BLaER1 treated with 17β-estradiol and CSF1 and Interleukin-3, amounts not matched to agents 10 nM and 100 nM (cell line): ENCODE results near the gene SUFU.

Experiments used
- H3K27ac ChIP-seq, 11 experiments: shearing (Covaris generic); formaldehyde crosslinking; 2 replicates each; pipeline ENCODE4 v1.8.1; 2022
- H3K27me3 ChIP-seq, 11 experiments: shearing (Covaris generic); formaldehyde crosslinking; 2 replicates each; pipeline ENCODE4 v1.8.1; 2022
- H3K36me3 ChIP-seq, 11 experiments: shearing (Covaris generic); formaldehyde crosslinking; 2 replicates each; pipeline ENCODE4 v1.8.1; 2022
- H3K4me1 ChIP-seq, 10 experiments: shearing (Covaris generic); formaldehyde crosslinking; 2 replicates each; pipeline ENCODE4 v1.8.1; 2022
- H3K4me2 ChIP-seq, 11 experiments: shearing (Covaris generic); formaldehyde crosslinking; 2 replicates each; pipeline ENCODE4 v1.8.1; 2022
- H3K4me3 ChIP-seq, 10 experiments: shearing (Covaris generic); formaldehyde crosslinking; 2 replicates each; pipeline ENCODE4 v1.8.1; 2022
- H3K9ac ChIP-seq, 11 experiments: shearing (Covaris generic); formaldehyde crosslinking; 2 replicates each; pipeline ENCODE4 v1.8.1; 2022
- H3K9me3 ChIP-seq, 11 experiments: shearing (Covaris generic); formaldehyde crosslinking; replicated peaks in 1 of 11; 2 replicates each; pipeline ENCODE4 v1.8.1; 2022
- H4K20me1 ChIP-seq, 11 experiments: shearing (Covaris generic); formaldehyde crosslinking; 2 replicates each; pipeline ENCODE4 v1.8.1; 2022
- Cebpa-rat ChIP-seq, 11 experiments: shearing (Covaris generic); IDR thresholded peaks; 2 replicates each; pipeline ENCODE4 v1.8.1; 2022

The SUFU gene

GRCh38 chr10:102642736-102643335 is 139.1 kb downstream of the SUFU start:
- H3K4me3 ChIP-seq, result peak overlapping the region; percentile 78 to 100 (median 96)
- H4K20me1 ChIP-seq, result peaks cover 15 to 34% (median 30%) of the 10 kb centered on the region in 11 experiments
- H3K27me3 ChIP-seq, result no peaks in the 10 kb centered on the region
- peak overlapping the region; percentile 93 to 99 (median 98) for H3K27ac ChIP-seq
- no peak for TF ChIP-seq Cebpa-rat (IDR thresholded peaks at IDR 0.05)
- H3K36me3 ChIP-seq, result peaks cover 0 to 16% (median 6%) of the 10 kb centered on the region in 11 experiments; a peak in 15 of 22 replicates
- peak overlapping the region; percentile 96 to 99 (median 98) for H3K9ac ChIP-seq
- peaks cover 0 to 6% (median 0%) of the 10 kb centered on the region in 11 experiments; a peak in 1 of 22 replicates for H3K9me3 ChIP-seq
- peak overlapping the region; percentile 77 to 100 (median 98) for H3K4me2 ChIP-seq
- peaks cover 12 to 25% (median 18%) of the 10 kb centered on the region in 10 experiments for H3K4me1 ChIP-seq

DNA sequence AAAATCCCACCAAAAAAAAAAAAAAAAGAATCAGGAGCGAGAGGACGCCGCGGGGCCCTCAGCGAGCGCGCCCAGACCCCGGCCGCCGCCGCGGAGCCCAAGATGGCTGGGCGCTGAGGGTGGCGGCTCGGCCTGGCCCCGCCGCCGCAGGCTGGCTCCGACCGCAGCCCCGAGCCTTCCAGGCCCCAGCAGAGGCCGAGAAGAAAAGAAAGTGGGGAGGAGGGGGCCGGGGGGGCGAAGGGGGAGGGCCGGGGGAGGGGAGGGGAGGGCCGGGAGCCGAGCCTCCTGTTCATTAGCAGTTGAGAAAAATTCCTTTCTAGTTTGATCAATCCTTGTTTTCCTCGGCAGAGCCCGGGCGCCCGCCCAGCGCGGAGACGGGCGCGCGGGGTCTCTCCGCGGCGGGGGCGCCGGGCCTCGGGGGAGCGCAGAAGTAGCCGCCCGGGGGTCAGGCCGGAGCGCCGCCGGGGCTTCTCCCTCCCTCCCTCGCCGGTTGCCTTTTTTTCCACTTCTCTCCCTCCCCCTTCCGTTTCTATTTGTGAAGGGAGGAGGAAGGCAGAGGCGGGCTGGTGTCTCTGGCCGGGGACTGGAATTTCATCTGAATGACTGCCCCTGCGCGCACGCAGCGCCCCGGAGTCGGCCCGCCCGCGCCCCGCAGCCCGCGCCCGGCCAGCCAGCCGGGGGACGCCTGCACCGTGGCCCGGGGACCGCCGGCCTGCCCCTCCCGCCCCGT is 139.7 kb downstream of the SUFU start:
- Histone ChIP-seq H3K27ac (peak overlapping the region; percentile 93 to 99 (median 98)), H4K20me1 (peaks cover 22 to 40% (median 36%) of the 10 kb centered on the region in 11 experiments), H3K9ac (peak overlapping the region; percentile 96 to 99 (median 98)), H3K27me3 (no peaks in the 10 kb centered on the region), H3K4me3 (peak overlapping the region; percentile 78 to 100 (median 96)), H3K9me3 (peaks cover 0 to 6% (median 0%) of the 10 kb centered on the region in 11 experiments; a peak in 1 of 22 replicates), H3K4me2 (peak overlapping the region; percentile 97 to 100 (median 99)), H3K36me3 (peaks cover 4 to 22% (median 13%) of the 10 kb centered on the region in 11 experiments; a peak in 15 of 22 replicates), H3K4me1 (peaks cover 19 to 29% (median 25%) of the 10 kb centered on the region in 10 experiments)
- TF ChIP-seq Cebpa-rat (IDR thresholded peaks at IDR 0.05), result no peak

- Histone ChIP-seq H3K4me3 (peak within 1 kb of the TSS; percentile 78 to 100 (median 96)), H3K27ac (peak within 1 kb of the TSS; percentile 93 to 99 (median 98)), H3K27me3 (no peaks in the 10 kb centered on the region), H3K4me1 (peaks cover 26 to 33% (median 32%) of the 10 kb centered on the region in 10 experiments), H3K36me3 (peaks cover 4 to 25% (median 16%) of the 10 kb centered on the region in 11 experiments; a peak in 15 of 22 replicates), H3K9ac (peak within 1 kb of the TSS; percentile 96 to 99 (median 98)), H4K20me1 (peaks cover 28 to 47% (median 43%) of the 10 kb centered on the region in 11 experiments), H3K9me3 (peaks cover 0 to 6% (median 0%) of the 10 kb centered on the region in 11 experiments; a peak in 1 of 22 replicates), H3K4me2 (peak within 1 kb of the TSS; percentile 97 to 100 (median 99))
- no peak for TF ChIP-seq Cebpa-rat (IDR thresholded peaks at IDR 0.05)
These were observed 140.4 kb downstream of the SUFU start, which contains the start of gene TRIM8 for GRCh38 chr10:102644066-102644645. TRIM8 (plus strand) TSS chr10:102644479; CDS start chr10:102644618, 139 bp downstream.

DNA sequence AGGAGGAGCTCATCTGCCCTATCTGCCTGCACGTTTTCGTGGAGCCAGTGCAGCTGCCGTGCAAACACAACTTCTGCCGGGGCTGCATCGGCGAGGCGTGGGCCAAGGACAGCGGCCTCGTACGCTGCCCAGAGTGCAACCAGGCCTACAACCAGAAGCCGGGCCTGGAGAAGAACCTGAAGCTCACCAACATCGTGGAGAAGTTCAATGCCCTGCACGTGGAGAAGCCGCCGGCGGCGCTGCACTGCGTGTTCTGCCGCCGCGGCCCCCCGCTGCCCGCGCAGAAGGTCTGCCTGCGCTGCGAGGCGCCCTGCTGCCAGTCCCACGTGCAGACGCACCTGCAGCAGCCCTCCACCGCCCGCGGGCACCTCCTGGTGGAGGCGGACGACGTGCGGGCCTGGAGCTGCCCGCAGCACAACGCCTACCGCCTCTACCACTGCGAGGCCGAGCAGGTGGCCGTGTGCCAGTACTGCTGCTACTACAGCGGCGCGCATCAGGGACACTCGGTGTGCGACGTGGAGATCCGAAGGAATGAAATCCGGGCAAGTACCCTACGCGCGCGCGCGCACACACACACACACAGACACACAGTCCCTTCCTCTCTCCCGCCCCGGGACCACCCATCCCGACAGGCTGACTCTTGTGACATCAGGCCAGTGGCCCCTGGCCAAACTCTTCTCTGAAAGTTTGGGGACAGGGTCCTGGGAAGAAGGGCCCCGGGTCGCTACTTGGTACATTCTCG is 141.0 kb downstream of the SUFU start:
- TF ChIP-seq Cebpa-rat (IDR thresholded peaks at IDR 0.05), result no peak
- H3K4me2 ChIP-seq, result peak overlapping the region; percentile 97 to 100 (median 99)
- peak overlapping the region; percentile 96 to 99 (median 98) for H3K9ac ChIP-seq
- peaks cover 4 to 25% (median 16%) of the 10 kb centered on the region in 11 experiments; a peak in 15 of 22 replicates for H3K36me3 ChIP-seq
- peak overlapping the region; percentile 78 to 100 (median 96) for H3K4me3 ChIP-seq
- no peaks in the 10 kb centered on the region for H3K27me3 ChIP-seq
- H3K27ac ChIP-seq, result peak overlapping the region; percentile 93 to 99 (median 98)
- peaks cover 32 to 40% (median 38%) of the 10 kb centered on the region in 10 experiments for H3K4me1 ChIP-seq
- H4K20me1 ChIP-seq, result peaks cover 35 to 53% (median 50%) of the 10 kb centered on the region in 11 experiments
- H3K9me3 ChIP-seq, result peaks cover 0 to 6% (median 0%) of the 10 kb centered on the region in 11 experiments; a peak in 1 of 22 replicates

DNA sequence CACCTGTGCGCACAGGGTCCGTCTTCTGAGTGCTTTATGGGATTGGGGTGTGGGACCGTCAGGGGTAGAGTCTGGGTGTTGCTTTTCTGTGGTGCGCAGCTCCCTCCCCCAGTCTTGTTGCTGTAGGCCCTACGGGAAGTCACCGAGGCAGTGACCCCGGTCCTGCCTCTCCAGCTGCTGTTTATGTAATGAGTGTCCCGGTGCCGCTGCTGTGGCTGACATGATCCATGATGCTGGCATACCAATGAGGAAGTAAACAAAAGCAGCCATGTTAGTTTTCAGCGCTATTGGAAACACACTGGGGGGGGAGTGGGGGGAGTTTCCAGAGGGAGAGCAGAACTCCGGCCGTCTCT is 141.6 kb downstream of the SUFU start:
- Histone ChIP-seq H3K4me3 (peak overlapping the region; percentile 78 to 100 (median 96)), H3K9me3 (peaks cover 0 to 6% (median 0%) of the 10 kb centered on the region in 11 experiments; a peak in 1 of 22 replicates), H3K4me1 (peaks cover 38 to 45% (median 44%) of the 10 kb centered on the region in 10 experiments), H4K20me1 (peaks cover 40 to 59% (median 55%) of the 10 kb centered on the region in 11 experiments), H3K27me3 (no peaks in the 10 kb centered on the region), H3K4me2 (peak overlapping the region; percentile 97 to 100 (median 99)), H3K36me3 (peaks cover 4 to 25% (median 16%) of the 10 kb centered on the region in 11 experiments; a peak in 15 of 22 replicates), H3K9ac (peak overlapping the region; percentile 96 to 99 (median 98)), H3K27ac (peak overlapping the region; percentile 93 to 99 (median 98))
- TF ChIP-seq Cebpa-rat (IDR thresholded peaks at IDR 0.05), result no peak

DNA sequence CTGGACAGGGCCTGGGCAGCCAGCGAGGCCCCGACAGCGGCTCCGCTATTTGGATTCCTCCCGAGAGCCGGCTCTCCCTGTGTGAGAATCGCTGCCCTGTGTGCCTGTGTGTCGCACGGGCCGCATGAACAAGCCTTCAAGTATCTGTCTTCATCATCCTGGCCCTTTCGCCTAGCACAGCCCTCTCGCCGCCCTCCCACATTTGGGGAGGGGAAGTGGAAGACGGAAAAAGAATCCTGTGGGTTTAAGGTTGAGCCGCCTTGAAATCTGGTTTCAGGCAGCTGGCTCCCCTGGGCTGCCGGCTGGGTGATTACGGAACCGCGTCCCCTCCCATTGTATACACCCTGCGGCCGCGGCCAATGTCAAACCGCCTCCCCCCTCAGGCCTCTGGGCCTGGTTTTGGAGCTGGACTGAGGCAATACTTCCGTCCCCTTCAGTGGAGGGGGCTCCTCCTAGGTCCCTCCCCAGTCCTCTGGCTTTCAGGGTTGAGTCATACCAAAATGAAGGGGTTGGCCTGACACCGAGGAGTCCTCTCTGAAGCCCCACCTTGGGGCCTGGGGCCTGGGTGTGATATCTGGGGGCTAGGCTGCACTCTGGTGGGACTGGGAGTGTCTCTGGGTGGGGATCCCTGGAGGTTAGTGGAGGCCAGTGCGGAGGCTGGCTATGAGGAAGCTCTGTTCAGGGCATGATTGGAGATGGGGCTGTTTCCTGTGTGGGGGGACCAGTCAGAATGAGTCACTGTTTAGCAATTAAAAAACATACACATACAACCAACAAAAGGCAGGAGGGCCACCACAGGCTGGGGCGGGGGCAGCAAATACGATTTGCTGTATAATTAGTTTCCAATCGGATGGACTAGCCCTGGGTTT is 142.2 kb downstream of the SUFU start:
- H3K9ac ChIP-seq, result peak overlapping the region; percentile 96 to 99 (median 98)
- H3K36me3 ChIP-seq, result peaks cover 4 to 31% (median 17%) of the 10 kb centered on the region in 11 experiments; a peak in 16 of 22 replicates
- peaks cover 44 to 51% (median 50%) of the 10 kb centered on the region in 10 experiments for H3K4me1 ChIP-seq
- peak overlapping the region; percentile 93 to 99 (median 98) for H3K27ac ChIP-seq
- H3K4me3 ChIP-seq, result peak overlapping the region; percentile 78 to 100 (median 96)
- H3K9me3 ChIP-seq, result peaks cover 0 to 6% (median 0%) of the 10 kb centered on the region in 11 experiments; a peak in 1 of 22 replicates
- no peaks in the 10 kb centered on the region for H3K27me3 ChIP-seq
- peak overlapping the region; percentile 97 to 100 (median 99) for H3K4me2 ChIP-seq
- peaks cover 46 to 65% (median 61%) of the 10 kb centered on the region in 11 experiments for H4K20me1 ChIP-seq
- TF ChIP-seq Cebpa-rat (IDR thresholded peaks at IDR 0.05), result peak; percentile 12 to 98 (median 86); a peak in 17 of 22 replicates
